Medulla oblongata (tissue), 1 donor: Measurements from ENCODE around the gene RBM19.

Experiments
- DNase-seq: peaks from one replicate; pipeline ENCODE4 v3.0.0-alpha.2; 2015; ENCODE audit errors: extremely low spot score

Gene RBM19

GRCh38 chr12:113955109-113955970 lies 10.8 kb downstream of the RBM19 start:
- DNase-seq: no peak

GRCh38 chr12:113954547-113954946 lies 11.6 kb downstream of the RBM19 start:
- DNase-seq: no peak

GRCh38 chr12:113950873-113951272 lies 15.3 kb downstream of the RBM19 start:
- no peak for DNase-seq

GRCh38 chr12:113949321-113950305 lies 16.5 kb downstream of the RBM19 start:
- DNase-seq: no peak

GRCh38 chr12:113948151-113948914 lies 17.8 kb downstream of the RBM19 start:
- no peak for DNase-seq

- DNase-seq: no peak
Measured at GRCh38 chr12:113946175-113946574, 19.9 kb downstream of the RBM19 start.

- DNase-seq: no peak
Measured at GRCh38 chr12:113945174-113946173, 20.7 kb downstream of the RBM19 start.

- no peak for DNase-seq
Measured at GRCh38 chr12:113942209-113942608, 23.9 kb downstream of the RBM19 start.

GRCh38 chr12:113941208-113941486 lies 25.0 kb downstream of the RBM19 start:
- DNase-seq: no peak

- DNase-seq: no peak
Measured at GRCh38 chr12:113940357-113941207, 25.5 kb downstream of the RBM19 start.

- no peak for DNase-seq
Measured at GRCh38 chr12:113939867-113940266, 26.3 kb downstream of the RBM19 start.

- DNase-seq: no peak
Measured at GRCh38 chr12:113938471-113938870, 27.7 kb downstream of the RBM19 start.

- no peak for DNase-seq
Measured at GRCh38 chr12:113936460-113936859, 29.7 kb downstream of the RBM19 start.

- no peak for DNase-seq
Measured at GRCh38 chr12:113935459-113935858, 30.7 kb downstream of the RBM19 start.

- DNase-seq: no peak
Measured at GRCh38 chr12:113934946-113935345, 31.2 kb downstream of the RBM19 start.

- no peak for DNase-seq
Measured at GRCh38 chr12:113934060-113934814, 31.9 kb downstream of the RBM19 start.

GRCh38 chr12:113933201-113933786 lies 32.8 kb downstream of the RBM19 start:
- peak; percentile 68 for DNase-seq

GRCh38 chr12:113932381-113933196 lies 33.5 kb downstream of the RBM19 start:
- DNase-seq: peak; percentile 89
